ENCODE results near the gene NBAS.

Gene NBAS

DNA sequence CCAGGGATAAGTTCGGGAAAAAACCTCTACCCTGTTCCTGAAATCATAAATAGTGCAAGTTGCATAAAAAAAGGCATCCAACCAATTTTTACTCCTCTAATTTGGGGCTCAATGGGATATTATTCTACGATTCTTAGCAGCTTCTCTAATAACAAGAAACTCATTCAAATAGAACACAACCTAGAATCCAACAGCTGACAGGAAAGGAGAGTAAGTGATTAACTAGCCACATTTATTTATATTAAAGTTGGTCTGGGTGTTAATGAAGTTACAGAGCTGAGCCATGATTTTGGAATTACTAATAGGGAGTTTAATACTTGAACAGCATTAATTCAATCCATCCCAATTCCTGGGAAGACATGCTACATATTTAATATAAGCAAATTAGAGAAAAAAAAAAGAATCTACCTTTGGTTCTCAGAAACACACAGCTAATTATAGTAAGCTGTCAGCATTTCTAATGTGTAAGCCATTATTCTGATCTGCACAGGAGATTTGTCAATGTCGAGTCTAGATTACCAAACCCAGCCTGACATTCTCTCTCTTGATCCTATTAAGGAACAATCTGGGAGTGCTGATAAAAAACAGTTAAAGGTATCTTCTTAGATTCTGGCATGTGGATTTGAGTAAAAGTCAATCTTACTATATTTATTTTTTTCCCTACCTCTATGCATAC, 267.7 kb downstream of the NBAS start:
- TF ChIP-seq CTCF (IDR thresholded peaks at IDR 0.05; ENCODE audit: control insufficient read depth, insufficient read depth, low read depth, low read length, missing control alignments): no peak
- no peak for DNase-seq (ENCODE audit: low read depth)
- H3K4me3 ChIP-seq (ENCODE audit: control insufficient read depth, low read depth, low read length): no peak overlapping the region

GRCh38 chr2:15287447-15288184, 273.5 kb downstream of the NBAS start:
- DNase-seq (ENCODE audit: low read depth): no peak
- H3K4me3 ChIP-seq (ENCODE audit: control insufficient read depth, low read depth, low read length): no peak overlapping the region
- no peak for TF ChIP-seq CTCF (IDR thresholded peaks at IDR 0.05; ENCODE audit: control insufficient read depth, insufficient read depth, low read depth, low read length, missing control alignments)

DNA sequence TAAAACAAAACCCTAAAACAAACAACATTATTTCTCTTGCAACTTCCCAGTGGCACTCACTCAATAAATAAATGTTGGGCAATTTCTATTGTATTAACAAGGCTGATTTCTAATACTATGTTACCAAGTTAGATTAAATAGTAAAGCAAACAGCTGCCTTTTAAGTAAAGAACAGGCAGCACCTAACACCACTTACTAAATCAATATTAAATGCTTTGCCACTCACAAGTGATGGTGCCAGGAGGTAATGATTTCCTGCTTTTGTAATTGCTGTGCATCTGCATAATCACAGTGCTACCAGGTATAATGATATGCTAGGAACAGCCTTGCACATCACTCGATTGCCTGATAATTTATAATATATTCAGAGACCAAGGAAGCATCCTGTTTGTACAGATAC, 276.5 kb downstream of the NBAS start:
- TF ChIP-seq CTCF (IDR thresholded peaks at IDR 0.05; ENCODE audit: control insufficient read depth, insufficient read depth, low read depth, low read length, missing control alignments): no peak
- no peak overlapping the region for H3K4me3 ChIP-seq (ENCODE audit: control insufficient read depth, low read depth, low read length)
- DNase-seq (ENCODE audit: low read depth): no peak

DNA sequence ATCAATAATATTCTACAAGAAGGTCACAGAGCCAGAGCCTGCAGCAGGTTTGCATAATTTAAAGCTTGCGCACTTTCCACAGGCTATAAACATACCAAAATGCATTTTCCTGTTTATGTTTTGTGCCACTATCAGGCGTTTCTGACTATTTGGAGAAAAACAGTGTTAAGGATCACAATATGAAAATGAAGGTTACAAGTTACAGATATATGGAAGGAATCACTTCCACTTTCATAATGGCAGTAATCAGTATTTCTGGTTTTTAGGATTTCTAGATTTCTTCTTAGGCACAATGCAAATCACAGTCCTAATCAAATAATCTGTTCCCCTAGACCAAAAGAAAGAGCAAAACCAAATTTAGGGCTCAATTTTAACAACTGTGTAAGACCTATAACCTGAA, 279.5 kb downstream of the NBAS start:
- no peak for TF ChIP-seq CTCF (IDR thresholded peaks at IDR 0.05; ENCODE audit: control insufficient read depth, insufficient read depth, low read depth, low read length, missing control alignments)
- H3K4me3 ChIP-seq (ENCODE audit: control insufficient read depth, low read depth, low read length): no peak overlapping the region
- DNase-seq (ENCODE audit: low read depth): no peak

DNA sequence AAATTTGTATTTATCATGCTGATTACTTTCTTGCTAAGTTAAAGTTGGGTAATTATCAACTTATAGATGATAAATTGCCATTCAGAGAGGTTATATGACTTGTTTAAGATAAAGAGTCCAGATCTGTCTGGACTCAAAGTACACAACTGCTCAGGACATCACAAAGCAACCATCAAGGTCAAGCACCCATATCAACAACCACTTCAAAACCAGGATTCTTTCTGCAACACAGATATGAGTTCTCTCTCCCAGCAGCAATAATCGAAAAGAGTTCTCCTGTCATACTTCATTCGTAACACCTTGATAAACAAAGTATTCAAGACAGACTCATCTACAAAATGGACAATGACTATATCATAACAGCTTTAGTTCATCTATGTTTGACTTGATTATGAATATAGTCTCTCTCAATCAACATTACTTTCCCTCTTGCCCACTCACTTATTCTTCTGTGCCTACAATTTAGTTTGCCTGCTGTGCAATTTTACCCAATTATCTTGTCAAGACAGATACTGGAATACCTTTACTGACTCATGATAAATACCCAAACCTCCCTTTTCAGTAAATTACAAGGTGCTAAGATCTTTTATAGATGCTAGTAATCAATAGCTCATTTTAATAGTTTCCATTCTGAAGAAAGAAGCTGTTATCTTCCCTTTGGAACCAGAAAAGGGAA, 281.8 kb downstream of the NBAS start:
- TF ChIP-seq CTCF (IDR thresholded peaks at IDR 0.05; ENCODE audit: control insufficient read depth, insufficient read depth, low read depth, low read length, missing control alignments): no peak
- DNase-seq (ENCODE audit: low read depth): no peak
- H3K4me3 ChIP-seq (ENCODE audit: control insufficient read depth, low read depth, low read length): no peak overlapping the region

DNA sequence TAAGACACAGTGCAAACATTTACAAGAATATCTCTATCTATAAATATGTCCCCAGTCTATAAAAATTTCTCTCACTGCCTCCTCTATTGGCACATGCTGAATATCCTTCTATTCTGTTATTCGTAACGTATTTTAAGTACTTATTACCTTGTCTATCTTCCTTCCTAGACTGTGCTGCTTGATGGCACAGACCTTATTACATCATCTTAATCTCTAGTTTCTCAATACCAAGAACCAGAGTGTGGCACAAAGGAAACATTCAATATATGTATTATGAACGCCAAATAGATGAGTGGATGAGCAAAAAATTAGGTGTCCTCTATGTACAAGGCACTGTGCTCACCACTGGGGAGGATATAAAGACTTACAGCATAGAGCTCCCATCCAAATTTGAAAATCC, 282.8 kb downstream of the NBAS start:
- no peak for DNase-seq (ENCODE audit: low read depth)
- no peak overlapping the region for H3K4me3 ChIP-seq (ENCODE audit: control insufficient read depth, low read depth, low read length)
- no peak for TF ChIP-seq CTCF (IDR thresholded peaks at IDR 0.05; ENCODE audit: control insufficient read depth, insufficient read depth, low read depth, low read length, missing control alignments)

All from AG09309 (cell line).